ENCODE measurements around the gene CELA1.
A peak's percentile ranks its signal among the peaks of the same experiment; 100 is the strongest.

Gene CELA1

GRCh38 chr12:51346581-51346980 is at the start of gene CELA1:
CELA1 (minus strand) TSS chr12:51346679; CDS start chr12:51346638, 41 bp downstream.
- no peak for DNase-seq

- no peak for DNase-seq
These were observed 49.1 kb upstream of the CELA1 start for GRCh38 chr12:51395283-51396230.

DNA sequence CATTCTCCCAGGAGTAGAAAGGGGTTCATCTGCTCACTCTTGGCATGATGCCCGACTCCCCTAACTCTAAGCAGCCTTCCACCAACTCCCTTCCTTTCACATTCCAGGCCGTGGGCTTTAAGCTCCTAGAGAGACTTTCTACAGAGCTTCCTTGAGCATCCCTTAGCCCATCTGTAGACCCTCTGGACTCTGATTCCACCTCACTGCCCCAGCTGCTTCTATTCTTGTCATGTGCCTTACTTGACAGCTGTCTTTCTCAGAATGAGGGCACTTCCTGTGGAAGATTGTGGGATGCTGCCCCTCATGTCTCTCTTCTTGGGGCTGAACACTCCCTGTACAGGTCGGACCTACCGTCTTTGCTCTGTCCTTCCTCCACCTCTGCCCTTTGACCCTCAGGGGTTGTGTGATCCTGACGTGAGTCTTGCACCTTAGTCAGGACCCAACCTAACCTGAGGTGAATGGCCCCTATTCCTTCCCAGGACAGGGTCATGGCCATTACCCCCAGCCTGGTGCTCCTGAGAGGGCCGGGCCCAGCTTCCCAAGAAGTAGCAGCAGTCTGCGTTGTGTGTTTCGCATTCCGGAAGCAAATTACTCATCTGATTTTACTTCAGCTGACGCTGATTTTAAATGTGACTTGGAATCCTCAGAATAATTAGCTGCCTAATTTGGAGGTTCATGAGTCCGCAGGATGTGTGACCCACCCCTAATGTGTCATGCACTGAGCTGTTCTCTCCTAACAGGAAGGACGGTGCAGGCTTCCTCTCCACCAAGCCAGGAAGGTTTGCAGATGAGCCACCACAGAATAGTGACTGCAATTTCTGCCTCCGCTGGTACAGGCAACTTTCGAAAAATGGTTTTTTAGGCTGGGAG is 47.4 kb upstream of the CELA1 start:
- DNase-seq: peak; percentile 30

DNA sequence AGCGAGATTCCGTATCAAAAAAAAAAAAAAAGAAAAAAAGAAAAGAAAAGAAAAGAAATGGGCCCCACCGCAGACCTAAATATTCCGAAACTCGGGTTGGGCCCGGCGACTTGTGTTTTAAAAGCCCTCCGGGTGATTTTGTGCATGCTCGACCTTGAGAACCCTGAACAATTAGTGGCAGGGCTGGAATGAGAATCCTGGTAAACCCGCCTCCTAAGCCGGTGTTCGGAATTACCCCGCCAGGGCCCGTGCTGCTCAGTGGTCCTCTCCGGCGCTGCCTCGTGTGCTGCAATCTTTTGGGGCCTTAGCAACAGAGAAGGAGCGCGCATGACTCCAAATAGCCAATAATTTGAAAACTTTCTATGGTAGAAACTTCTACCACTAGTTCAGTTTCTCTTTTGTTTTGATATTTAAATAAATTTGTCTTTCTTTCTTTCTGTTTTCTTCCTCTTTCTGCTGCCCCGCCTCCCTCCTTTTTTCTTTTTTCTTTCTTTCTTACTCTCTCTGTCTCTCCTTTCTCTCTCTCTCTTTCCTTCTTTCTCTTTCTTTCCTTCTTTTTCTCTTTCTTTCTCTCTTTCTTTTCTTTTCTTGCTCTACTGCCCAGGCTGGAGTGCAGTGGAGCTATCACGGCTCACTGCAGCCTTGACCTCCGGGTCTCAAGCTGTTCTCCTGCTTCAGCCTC is 46.2 kb upstream of the CELA1 start:
- no peak for DNase-seq

DNA sequence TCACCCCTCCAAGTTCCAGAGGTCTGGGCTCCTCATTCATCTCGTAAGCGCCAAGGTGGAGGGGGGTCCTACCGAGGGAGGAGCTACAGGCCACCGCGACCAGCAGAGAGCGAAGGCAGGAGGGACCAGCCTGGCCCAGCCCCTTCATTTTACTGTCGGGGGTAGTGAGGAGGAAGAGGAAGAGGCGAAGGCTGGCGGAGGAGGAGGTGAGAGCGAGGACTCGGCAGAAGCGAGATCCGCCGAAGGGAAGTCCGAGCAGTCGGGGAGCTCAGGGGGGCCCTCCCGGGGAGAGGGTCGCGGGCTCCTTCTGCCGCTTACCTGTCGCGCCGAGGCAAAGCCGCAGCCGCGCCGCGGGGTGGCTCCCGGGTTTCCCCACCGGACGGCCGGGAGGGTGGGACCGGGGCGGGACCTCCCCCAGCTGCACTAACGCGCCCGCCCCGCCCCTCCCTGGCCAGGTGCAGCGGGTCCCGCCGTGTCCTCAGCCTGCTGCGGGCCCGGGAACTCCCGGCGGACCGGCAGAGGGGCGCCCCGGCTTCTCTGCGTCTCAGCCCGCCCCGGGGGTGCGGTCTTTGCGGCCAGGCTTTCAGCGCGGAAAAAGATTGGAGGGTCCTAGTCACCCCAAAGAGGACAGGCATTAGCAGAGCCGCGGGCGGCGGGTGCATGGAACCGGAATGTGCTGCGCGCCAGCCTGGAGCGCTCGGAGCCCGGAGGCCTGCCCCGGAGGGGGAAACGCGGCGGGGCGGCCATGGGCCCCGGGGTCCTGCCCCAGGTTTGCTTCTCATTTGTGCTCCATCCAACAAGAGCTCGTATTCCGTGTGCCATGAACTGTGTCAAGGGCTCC is 45.0 kb upstream of the CELA1 start, which contains the start of gene GALNT6:
GALNT6 (minus strand) TSS at position 124 of the 841 bp plus-strand sequence. CDS start 11,625 bp downstream, outside the sequence.
- DNase-seq: peak; percentile 72

DNA sequence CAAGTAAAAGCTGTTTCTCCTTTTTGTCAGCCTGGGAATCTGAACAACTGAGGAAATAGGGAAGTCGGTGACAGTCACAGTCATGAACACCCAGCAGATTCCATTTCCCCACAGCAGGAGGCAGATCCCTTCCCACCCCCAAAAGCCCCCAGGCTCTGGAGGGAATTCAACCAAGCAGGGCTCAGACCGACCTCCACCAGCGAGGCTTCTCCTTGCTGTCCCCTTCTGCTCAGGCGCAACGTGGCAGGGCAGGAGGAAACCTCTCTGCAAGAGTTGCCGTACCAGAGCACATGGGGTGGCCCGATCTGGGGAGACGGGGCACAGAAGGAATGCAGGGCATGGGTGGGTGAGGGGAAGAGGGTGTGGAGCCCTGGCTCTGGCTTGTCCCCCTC is 44.4 kb upstream of the CELA1 start:
- DNase-seq: no peak

GRCh38 chr12:51390457-51390856 is 44.0 kb upstream of the CELA1 start:
- no peak for DNase-seq

- no peak for DNase-seq
These were observed 43.0 kb upstream of the CELA1 start for GRCh38 chr12:51389302-51389999.

- no peak for DNase-seq
These were observed 42.4 kb upstream of the CELA1 start for GRCh38 chr12:51388846-51389245.

GRCh38 chr12:51388069-51388799 is 41.8 kb upstream of the CELA1 start:
- DNase-seq: no peak

DNA sequence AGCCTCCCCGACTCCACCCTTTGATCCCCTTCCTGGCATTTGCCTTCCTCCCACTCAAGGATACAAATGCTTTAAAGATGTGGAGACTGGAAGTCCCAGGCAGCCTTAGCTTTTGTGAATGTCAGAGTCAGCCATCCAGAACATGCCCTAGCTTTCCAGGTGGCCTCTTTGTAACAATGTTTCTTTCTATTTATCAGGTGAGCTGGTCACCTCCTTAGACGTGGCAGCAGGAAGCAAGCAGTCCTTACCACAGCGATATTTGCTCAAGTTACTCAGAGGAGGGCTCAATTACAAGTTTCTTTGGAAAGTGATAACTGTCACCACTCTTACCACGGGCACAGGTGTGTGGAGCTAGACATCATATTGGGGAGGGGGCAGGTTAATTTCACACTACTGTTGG is 39.9 kb upstream of the CELA1 start:
- no peak for DNase-seq

DNA sequence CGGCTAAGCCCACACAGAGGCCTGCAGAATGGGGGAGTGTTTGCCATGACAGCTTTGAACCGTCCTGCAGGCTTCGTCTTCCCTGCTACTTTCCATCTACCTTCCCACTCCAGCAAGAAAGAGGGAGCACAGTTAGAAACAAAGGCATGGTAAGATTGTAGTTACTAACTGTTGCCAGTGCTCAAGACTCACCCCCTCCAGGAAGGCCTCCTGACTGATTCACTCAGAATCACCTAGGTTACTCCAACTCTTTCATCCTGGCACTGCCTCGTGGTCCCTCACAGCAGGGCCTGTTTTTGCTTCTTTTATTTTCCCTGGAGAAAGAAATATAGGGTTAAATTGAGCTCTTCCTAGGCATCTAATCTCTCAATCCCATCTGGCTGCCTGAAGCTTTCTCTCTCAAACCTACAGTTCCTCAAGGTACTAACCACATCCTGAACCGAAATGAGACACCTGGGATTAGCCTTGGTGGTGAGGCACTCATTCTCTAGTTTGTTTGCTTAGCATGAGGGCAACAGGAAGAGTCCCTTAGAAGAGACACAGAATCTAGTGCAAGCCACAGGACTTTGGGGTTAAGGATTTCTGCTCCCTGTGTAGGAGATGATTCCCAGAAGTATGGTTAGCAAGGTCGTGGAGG is 36.9 kb upstream of the CELA1 start:
- DNase-seq: no peak

DNA sequence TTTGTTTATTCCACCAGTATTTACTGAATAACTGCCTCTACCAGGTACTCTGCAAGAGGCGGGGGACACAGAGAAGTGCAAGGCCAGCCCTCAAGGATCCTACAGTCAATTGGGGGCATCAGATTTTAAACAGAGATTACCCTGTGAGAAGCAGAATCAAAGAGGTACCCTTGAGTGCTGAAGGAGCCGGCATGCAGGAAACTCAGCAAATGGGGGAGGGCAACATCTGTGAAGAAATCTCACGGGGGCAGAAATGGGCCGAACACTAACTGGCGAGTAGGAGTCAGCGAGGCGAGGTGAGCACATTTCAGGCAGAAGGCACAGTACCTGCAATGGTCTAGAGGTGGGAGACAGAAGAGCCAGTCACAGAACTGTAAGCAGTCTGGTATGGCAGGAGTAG is 35.7 kb upstream of the CELA1 start:
- DNase-seq: no peak

DNA sequence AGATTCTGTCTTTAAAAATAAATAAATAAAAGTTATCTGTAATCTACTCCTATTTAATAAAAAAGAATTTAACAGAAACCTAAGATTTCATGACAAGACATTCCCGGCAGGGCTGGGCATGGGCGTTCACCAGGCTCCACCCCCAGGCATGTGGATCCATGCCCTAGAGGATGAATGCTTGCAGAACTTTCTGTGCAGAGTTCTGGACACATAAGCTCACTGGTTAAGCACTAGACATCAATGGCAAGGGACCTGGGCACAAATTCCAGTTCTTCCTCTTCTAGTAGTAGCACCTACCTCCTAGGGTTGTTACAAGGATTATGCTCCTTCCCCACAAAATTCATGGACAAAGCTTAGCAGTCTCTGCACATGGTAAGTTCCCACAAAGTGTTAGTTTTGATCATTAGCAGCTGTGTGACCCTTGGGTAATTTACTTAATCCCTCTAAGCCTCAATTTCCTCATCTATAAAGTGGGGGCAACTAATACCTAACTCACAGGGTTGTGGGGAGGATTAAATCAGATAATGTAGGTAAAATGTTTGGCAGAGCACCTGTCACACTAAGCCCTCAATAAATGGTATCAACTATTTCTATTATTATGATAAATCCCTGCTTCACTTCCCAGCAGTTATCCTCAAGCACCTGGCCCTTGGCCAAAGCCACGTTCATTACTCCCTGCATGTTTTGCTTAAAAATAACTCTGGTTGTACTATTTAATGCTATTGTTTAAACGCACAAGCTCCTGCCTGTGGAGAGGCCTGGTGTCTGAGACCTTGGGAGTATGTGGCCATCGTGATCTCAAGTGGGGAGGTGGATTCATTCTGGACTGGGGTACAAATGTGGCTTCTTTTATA is 35.0 kb upstream of the CELA1 start:
- no peak for DNase-seq

- no peak for DNase-seq
These were observed 33.1 kb upstream of the CELA1 start for GRCh38 chr12:51379571-51379970.

DNA sequence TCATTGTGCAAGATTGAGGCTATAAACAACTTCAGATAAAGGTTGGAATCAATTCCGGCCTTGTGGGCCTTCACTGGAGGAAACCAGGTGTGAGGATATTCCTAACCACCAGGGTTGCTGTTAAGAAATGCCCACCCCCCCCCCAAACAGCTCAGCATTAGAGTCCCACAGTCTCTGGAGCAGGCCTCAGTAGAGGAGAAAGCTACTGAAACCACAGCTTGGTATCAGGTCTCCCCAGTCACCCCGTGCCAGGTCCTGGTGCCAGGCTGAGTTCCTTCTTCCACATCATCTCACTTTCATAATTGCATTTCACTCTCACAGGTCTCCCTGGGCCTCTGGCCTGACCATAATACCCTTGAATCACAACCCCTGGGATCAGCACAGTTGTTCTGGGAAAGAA is 32.3 kb upstream of the CELA1 start:
- DNase-seq: no peak

GRCh38 chr12:51377099-51377984 is 30.9 kb upstream of the CELA1 start:
- no peak for DNase-seq

GRCh38 chr12:51374856-51375255 is 28.4 kb upstream of the CELA1 start:
- no peak for DNase-seq

All from stimulated activated CD4-positive, alpha-beta T cell treated with anti-CD3 and anti-CD28 coated beads, Interleukin-12 subunit alpha, Interleukin-12 subunit beta, amount 100 ng/mL, for 4 hours (primary cell).